ENCODE measurements around the gene C1QC.

DNA sequence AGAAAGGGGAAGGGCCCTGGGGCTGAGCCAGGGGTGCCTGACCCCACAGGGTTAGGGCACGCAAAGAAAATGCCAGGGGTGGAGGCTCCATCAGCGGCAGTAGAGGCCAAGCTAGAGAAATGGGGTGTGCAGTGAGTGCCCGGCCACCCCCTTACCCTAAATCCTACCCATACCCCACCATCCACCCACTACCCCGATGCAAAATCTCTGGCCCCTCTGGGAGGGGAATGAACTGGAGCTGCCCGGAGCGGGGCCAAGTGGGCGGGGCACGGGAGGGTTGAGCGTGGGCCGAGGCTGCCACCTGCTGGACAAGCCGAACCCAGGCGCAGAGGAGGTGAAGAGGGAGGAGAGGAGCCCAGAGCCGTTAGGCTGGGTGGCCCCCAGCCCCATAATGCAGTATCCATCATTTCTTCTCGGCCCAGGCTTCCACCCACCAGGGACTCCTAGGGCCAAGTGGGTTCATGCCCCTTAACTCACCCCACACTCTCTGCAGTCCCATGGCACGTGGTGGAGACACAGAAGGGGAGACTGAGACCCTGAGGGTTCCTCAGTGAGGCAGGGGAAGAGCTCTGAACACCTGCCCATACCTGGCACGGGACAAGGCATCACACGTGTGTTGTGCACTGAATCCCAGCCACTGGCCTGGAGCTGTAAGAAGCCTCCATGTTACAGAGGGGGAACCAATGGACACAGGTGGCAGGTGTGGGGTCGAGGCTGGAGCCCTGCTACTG, 1.4 kb upstream of the C1QC start:
- TF ChIP-seq, protein P1, sequence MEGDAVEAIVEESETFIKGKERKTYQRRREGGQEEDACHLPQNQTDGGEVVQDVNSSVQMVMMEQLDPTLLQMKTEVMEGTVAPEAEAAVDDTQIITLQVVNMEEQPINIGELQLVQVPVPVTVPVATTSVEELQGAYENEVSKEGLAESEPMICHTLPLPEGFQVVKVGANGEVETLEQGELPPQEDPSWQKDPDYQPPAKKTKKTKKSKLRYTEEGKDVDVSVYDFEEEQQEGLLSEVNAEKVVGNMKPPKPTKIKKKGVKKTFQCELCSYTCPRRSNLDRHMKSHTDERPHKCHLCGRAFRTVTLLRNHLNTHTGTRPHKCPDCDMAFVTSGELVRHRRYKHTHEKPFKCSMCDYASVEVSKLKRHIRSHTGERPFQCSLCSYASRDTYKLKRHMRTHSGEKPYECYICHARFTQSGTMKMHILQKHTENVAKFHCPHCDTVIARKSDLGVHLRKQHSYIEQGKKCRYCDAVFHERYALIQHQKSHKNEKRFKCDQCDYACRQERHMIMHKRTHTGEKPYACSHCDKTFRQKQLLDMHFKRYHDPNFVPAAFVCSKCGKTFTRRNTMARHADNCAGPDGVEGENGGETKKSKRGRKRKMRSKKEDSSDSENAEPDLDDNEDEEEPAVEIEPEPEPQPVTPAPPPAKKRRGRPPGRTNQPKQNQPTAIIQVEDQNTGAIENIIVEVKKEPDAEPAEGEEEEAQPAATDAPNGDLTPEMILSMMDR (IDR thresholded peaks at IDR 0.05; ENCODE audit: low read depth, low read length, poor library complexity, severe bottlenecking), result peak; percentile 87
- TF ChIP-seq EZH2phosphoT487 (IDR thresholded peaks at IDR 0.05; ENCODE audit: borderline replicate concordance, low read length), result no peak
